HG03095 (cell line): ENCODE data around the gene SLC24A3.

Experiments
- ATAC-seq: cut with Tn5 transposase; IDR thresholded peaks from one replicate; pipeline ENCODE4 v1.9.1; 2021; ENCODE audit warnings: moderate library complexity; ENCODE audit not compliant: unreplicated experiment

Gene SLC24A3

GRCh38 chr20:19493794-19494495 lies 281.5 kb downstream of the SLC24A3 start:
- ATAC-seq, result no peak

- ATAC-seq, result no peak
These were observed 283.7 kb downstream of the SLC24A3 start for GRCh38 chr20:19495905-19496703.

- ATAC-seq, result no peak
These were observed 284.6 kb downstream of the SLC24A3 start for GRCh38 chr20:19497064-19497463.

GRCh38 chr20:19498756-19499155 lies 286.3 kb downstream of the SLC24A3 start:
- no peak for ATAC-seq

- ATAC-seq, result no peak
These were observed 289.2 kb downstream of the SLC24A3 start for GRCh38 chr20:19501476-19502115.

- ATAC-seq, result no peak
These were observed 289.7 kb downstream of the SLC24A3 start for GRCh38 chr20:19502169-19502568.

- no peak for ATAC-seq
These were observed 291.8 kb downstream of the SLC24A3 start for GRCh38 chr20:19504251-19504650.

- no peak for ATAC-seq
These were observed 293.6 kb downstream of the SLC24A3 start for GRCh38 chr20:19506021-19506420.

- ATAC-seq, result no peak
These were observed 296.0 kb downstream of the SLC24A3 start for GRCh38 chr20:19508449-19508848.

- ATAC-seq, result no peak
These were observed 298.2 kb downstream of the SLC24A3 start for GRCh38 chr20:19510611-19511010.

GRCh38 chr20:19511931-19512330 lies 299.5 kb downstream of the SLC24A3 start:
- no peak for ATAC-seq

GRCh38 chr20:19512886-19513677 lies 300.6 kb downstream of the SLC24A3 start:
- no peak for ATAC-seq

- ATAC-seq, result no peak
These were observed 302.6 kb downstream of the SLC24A3 start for GRCh38 chr20:19515074-19515473.

GRCh38 chr20:19519466-19519865 lies 307.0 kb downstream of the SLC24A3 start:
- no peak for ATAC-seq

- ATAC-seq, result no peak
These were observed 307.8 kb downstream of the SLC24A3 start for GRCh38 chr20:19520261-19520660.

- no peak for ATAC-seq
These were observed 309.8 kb downstream of the SLC24A3 start for GRCh38 chr20:19522071-19522801.

- no peak for ATAC-seq
These were observed 310.6 kb downstream of the SLC24A3 start for GRCh38 chr20:19522836-19523590.

- ATAC-seq, result no peak
These were observed 312.2 kb downstream of the SLC24A3 start for GRCh38 chr20:19524691-19525090.

GRCh38 chr20:19527509-19527908 lies 315.1 kb downstream of the SLC24A3 start:
- ATAC-seq, result no peak
